K562 (cell line): ENCODE measurements around the gene CD164L2. TPM values are rescaled to one million over a fixed set of nuclear protein-coding genes. Genes with fewer than 3 reads are reported as not detected.

Source experiments
- GATA2 ChIP-seq: sonication (generic); formaldehyde crosslinking; IDR thresholded peaks from 2 replicates; pipeline ENCODE4 v1.4.0; 2020; ENCODE audit warnings: mild to moderate bottlenecking, missing genetic modification reagents
- NCOA4 ChIP-seq: fragments of 450-650 bp; IDR thresholded peaks from 2 replicates; pipeline ENCODE4 v1.6.1; 2018; ENCODE audit warnings: mild to moderate bottlenecking; ENCODE audit not compliant: partially characterized antibody
- NRF1 ChIP-seq, 2 experiments: fragments of 450-650 bp; IDR thresholded peaks in 1 of 2; conservative IDR thresholded peaks in 1 of 2; 2 replicates each; pipeline ENCODE4 v1.6.1; 2014; ENCODE audit warnings: mild to moderate bottlenecking in 2 of 2
- NUFIP1 ChIP-seq: fragments of 450-650 bp; IDR thresholded peaks from 2 replicates; pipeline ENCODE4 v1.6.1; 2018; ENCODE audit not compliant: partially characterized antibody
- POLR2H ChIP-seq: IDR thresholded peaks from 2 replicates; pipeline ENCODE4 v1.6.1; 2016; ENCODE audit warnings: missing genetic modification characterization, low read depth, mild to moderate bottlenecking, control low read depth, missing compliant biosample characterization, moderate library complexity
- PTTG1 ChIP-seq: fragments of 450-650 bp; IDR thresholded peaks from 2 replicates; pipeline ENCODE4 v1.6.1; 2016; ENCODE audit warnings: low read depth, mild to moderate bottlenecking, missing genetic modification characterization, missing compliant biosample characterization
- RERE ChIP-seq: sonication (generic); formaldehyde crosslinking; IDR thresholded peaks from 2 replicates; pipeline ENCODE4 v1.8.0; 2023; ENCODE audit warnings: missing genetic modification reagents, mild to moderate bottlenecking, borderline replicate concordance
- SRSF9 ChIP-seq: fragments of 200-400 bp; formaldehyde crosslinking; IDR thresholded peaks from 2 replicates; pipeline ENCODE4 v1.6.1; 2017; ENCODE audit warnings: low read depth, low read length, borderline replicate concordance
- ZNF324 ChIP-seq: fragments of 250-450 bp; sonication (Bioruptor Pico); IDR thresholded peaks from 2 replicates; pipeline ENCODE4 v1.4.0; 2020; ENCODE audit warnings: mild to moderate bottlenecking
- ZNF408 ChIP-seq: fragments of 250-450 bp; sonication (Bioruptor Pico); IDR thresholded peaks from 2 replicates; pipeline ENCODE4 v1.4.0; 2020; ENCODE audit warnings: low read depth, mild to moderate bottlenecking, moderate library complexity
- ZSCAN32 ChIP-seq: fragments of 450-650 bp; formaldehyde crosslinking; IDR thresholded peaks from 2 replicates; pipeline ENCODE4 v1.4.0; 2020; ENCODE audit warnings: mild to moderate bottlenecking, moderate library complexity
- polyA plus RNA-seq, 8 experiments: library from polyadenylated mRNA; depleted of rRNA in 4 of 8; stranded (reverse) in 5 of 8; unstranded in 3 of 8; fragments of >200 nt; fragmentation: Nextera tagmentation in 2 of 8; fragmentation: Illumina TruSeq in 1 of 8; extraction: Ambion mirVana in 2 of 8; extraction: Trizol in 1 of 8; gene quantifications; 2 replicates each; pipeline versions ENCODE4 v1.2.1 to v1.2.3, GENCODE V29; 2011 to 2014; ENCODE audit warnings: inconsistent platforms in 1 of 8, missing spikeins in 1 of 8
- total RNA-seq, 7 experiments: library from RNA; depleted of rRNA in 6 of 7; stranded (reverse); fragments of >200 nt in 6 of 7; fragmentation: Illumina TruSeq in 2 of 7; extraction: Trizol in 2 of 7; gene quantifications; 2 replicates each; pipeline versions ENCODE4 v1.2.1 to v1.2.3, GENCODE V29; 2011 to 2021; ENCODE audit warnings: low replicate concordance in 1 of 7
- TF ChIP-seq, protein P1 (sequence below), 2 experiments: fragments of 450-650 bp in 1 of 2; sonication (generic) in 1 of 2; formaldehyde crosslinking in 1 of 2; IDR thresholded peaks; 2 replicates each; pipeline versions ENCODE4 v1.7.1 to v1.9.0; 2016 to 2022; ENCODE audit warnings: inconsistent platforms in 1 of 2, mild to moderate bottlenecking in 1 of 2, missing genetic modification reagents in 1 of 2

CD164L2 gene
- total and polyA plus RNA-seq, 9 of the 15 experiments (the other 6 are each of a cell fraction or from before 2014, with no cell fraction given): 0.08 to 0.92 (median 0.38) TPM; not detected in 1

- TF ChIP-seq RERE (CRISPR knock-in tag) (no peak), NUFIP1 (no peak), ZSCAN32 (CRISPR knock-in tag) (no peak), NCOA4 (no peak), PTTG1 (tag) (no peak), ZNF324 (no peak), NRF1 (conservative IDR thresholded peaks at IDR 0.05 in 1 of 2, IDR thresholded peaks at IDR 0.05 in 1 of 2) (no peak; a peak in 2 of 4 replicates), POLR2H (no peak), GATA2 (no peak), ZNF408 (CRISPR knock-in tag) (no peak), SRSF9 (no peak)
- TF ChIP-seq, protein P1, sequence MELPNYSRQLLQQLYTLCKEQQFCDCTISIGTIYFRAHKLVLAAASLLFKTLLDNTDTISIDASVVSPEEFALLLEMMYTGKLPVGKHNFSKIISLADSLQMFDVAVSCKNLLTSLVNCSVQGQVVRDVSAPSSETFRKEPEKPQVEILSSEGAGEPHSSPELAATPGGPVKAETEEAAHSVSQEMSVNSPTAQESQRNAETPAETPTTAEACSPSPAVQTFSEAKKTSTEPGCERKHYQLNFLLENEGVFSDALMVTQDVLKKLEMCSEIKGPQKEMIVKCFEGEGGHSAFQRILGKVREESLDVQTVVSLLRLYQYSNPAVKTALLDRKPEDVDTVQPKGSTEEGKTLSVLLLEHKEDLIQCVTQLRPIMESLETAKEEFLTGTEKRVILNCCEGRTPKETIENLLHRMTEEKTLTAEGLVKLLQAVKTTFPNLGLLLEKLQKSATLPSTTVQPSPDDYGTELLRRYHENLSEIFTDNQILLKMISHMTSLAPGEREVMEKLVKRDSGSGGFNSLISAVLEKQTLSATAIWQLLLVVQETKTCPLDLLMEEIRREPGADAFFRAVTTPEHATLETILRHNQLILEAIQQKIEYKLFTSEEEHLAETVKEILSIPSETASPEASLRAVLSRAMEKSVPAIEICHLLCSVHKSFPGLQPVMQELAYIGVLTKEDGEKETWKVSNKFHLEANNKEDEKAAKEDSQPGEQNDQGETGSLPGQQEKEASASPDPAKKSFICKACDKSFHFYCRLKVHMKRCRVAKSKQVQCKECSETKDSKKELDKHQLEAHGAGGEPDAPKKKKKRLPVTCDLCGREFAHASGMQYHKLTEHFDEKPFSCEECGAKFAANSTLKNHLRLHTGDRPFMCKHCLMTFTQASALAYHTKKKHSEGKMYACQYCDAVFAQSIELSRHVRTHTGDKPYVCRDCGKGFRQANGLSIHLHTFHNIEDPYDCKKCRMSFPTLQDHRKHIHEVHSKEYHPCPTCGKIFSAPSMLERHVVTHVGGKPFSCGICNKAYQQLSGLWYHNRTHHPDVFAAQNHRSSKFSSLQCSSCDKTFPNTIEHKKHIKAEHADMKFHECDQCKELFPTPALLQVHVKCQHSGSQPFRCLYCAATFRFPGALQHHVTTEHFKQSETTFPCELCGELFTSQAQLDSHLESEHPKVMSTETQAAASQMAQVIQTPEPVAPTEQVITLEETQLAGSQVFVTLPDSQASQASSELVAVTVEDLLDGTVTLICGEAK (IDR thresholded peaks at IDR 0.05): no peak; the same call in 1 of the 2 replicates
- TF ChIP-seq, protein P1 (CRISPR knock-in tag; IDR thresholded peaks at IDR 0.05): no peak
Measured at GRCh38 chr1:27366411-27367159, 16.5 kb downstream of the CD164L2 start, which contains the start of gene MAP3K6 (continued).
